Iris pigment epithelial cell (primary cell): ENCODE results near the gene KRTAP10-8.
"Not testable (repeated sequence)": the region's sequence is repeated elsewhere in the genome, so short reads cannot be mapped to it uniquely, and the experiment has no call there.

Source experiments
- DNase-seq: peaks from one replicate; pipeline ENCODE4 v3.0.0-alpha.2; 2011; ENCODE audit warnings: low read depth

KRTAP10-8 gene

DNA sequence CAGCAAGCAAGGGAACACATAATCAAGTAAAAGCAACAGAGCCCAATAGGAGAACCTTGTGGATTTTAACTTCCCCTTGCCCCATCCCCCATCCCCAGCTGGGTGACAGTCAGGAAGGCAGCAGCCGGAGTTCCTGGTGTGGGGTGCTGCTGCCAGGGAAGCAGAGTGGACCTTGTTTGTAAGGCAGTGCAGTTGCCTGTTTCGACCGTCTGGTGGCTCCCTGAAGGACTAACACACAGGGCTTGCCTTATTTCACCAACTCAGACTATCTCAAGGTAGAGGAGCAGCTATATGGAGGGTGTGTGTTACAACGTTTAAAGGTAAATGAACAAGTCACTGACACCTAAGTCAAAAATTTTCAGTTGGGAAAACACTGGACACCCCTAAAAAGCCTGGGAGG, 6.6 kb downstream of the KRTAP10-8 start:
- DNase-seq: peak; percentile 14

DNA sequence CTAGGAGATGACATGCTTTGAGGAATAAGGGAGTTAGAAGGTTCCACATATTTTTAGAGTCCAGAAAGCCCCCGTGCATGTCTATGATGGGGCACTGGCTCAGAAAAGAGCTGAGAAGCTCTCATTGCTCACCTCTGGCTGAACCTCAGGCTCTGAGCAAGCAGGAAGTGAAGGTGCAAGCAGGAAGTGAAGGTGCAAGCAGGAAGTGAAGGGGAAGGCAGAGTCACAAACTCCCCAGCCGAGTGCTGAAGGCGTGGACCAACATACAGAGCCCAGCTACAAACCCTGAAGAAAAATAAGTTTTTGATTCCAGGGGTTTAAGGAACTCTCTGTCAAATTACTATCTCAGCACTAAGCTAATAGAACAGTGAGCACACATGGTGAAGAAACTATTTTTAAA, 7.0 kb downstream of the KRTAP10-8 start:
- DNase-seq: no peak

DNA sequence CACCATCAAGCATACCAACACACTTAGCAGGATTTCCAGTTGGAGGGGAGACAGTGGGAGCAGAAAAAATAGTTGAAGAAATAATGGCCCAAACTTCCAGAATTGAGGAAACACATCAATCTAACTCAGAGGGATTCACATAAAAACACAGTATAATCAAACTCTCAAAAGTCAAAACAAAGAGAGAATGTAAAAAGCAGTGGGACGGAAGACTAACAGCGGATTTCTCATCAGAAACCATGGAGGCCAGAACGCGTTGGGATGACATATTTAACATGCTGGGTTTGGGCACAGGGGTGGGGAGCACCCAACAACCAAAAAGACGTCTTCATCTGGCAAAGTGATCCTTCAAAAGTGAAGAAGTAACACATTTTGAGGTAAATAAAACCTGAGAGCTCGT, 8.0 kb downstream of the KRTAP10-8 start:
- DNase-seq: no peak

DNA sequence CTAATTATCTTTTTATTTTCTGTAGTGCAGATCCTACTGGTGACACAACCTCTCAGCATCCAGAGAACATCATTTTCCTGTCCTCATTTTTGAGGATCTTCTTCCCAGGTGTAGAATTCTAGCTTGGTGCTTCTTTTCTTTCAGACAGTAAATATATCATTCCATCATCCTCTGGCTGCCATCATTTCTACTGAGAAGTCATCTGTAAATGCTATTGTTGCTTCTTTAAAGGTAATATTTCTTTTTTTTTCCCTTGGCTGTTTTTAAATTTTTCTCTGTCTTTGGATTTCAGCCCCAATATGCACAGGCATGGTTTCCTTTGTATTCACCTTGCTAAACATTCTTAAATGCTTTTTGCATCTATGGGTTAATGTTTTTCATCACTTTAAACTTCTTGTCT, 11.7 kb downstream of the KRTAP10-8 start:
- DNase-seq: no peak

DNA sequence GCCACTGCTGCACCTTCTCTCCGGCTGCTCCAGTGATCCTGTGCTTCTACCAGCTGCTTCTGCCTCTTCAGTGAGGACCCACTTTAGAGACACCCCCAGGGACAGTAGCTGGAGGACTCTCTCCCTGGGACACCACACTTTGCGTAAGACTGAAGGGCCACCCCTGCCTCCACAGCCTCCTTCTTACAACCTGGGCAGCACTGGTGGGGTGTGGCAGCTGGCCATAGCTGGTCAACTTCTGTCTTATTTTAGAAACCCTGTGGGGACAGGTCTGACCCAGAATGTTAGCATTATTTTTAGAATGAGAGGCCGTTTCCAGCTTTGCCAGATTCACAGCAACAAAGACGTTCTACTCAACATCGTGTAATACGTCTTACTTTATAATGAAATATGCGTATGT, 13.9 kb downstream of the KRTAP10-8 start:
- DNase-seq: no peak

DNA sequence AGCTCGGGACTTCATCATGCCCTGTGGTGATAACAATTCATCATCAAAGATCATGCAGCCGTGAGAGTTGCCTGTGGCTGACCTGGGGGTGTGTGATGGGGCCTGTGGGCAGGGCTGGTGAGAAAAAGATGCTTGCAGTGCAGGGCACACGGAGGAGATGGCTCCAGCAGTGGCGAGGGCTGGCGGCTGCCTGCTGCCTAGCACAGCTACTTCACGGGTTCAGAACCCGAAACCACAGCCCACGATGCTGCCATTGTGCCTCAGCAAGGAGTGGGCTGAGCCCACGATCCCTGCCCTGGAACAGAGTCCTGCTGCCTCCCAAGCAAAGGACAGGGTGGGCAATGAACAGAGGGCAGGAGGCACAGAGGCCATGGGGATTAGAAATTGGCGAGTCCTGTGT, 14.4 kb downstream of the KRTAP10-8 start:
- DNase-seq: no peak

DNA sequence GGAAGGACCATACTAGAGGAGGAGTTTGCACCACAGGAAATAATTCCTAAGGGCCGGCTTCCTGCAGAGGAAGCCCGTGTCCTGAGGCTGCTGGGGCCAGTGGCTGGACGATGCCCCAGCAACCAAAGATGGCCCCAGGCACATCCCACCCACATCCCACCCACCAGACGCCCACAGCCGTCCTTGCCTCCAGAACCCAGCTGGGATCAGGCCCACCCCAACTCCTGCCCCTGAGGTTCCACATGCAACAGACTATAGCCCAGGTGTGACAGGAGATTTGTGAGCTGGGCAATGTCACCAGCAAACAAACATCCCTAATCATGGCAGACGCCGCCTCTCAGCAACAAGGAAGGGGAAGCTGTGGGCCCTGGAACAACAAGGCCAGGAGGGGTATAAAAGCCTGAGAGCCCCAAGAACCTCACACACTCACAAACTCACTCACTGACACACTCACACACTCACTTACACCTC, 14.8 kb downstream of the KRTAP10-8 start, which contains the start of gene KRTAP10-9:
Gene KRTAP10-9, plus strand, starts transcription at position 421 of the 471 bp plus-strand sequence. CDS start 79 bp downstream, outside the sequence.
- DNase-seq: no peak

DNA sequence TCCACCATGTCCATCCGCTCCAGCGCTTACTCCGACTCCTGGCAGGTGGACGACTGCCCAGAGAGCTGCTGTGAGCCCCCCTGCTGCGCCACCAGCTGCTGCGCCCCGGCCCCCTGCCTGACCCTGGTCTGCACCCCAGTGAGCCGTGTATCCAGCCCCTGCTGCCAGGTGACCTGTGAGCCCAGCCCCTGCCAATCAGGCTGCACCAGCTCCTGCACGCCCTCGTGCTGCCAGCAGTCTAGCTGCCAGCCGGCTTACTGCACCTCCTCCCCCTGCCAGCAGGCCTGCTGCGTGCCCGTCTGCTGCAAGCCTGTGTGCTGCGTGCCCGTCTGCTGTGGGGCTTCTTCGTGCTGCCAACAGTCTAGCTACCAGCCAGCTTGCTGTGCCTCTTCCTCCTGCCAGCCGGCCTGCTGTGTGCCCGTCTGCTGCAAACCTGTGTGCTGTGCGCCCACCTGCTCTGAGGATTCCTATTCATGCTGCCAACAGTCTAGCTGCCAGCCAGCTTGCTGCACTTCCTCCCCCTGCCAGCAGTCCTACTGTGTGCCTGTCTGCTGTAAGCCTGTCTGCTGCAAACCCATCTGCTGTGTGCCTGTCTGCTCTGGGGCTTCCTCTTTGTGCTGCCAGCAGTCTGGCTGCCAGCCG, 15.4 kb downstream of the KRTAP10-8 start:
- not testable (repeated sequence) for DNase-seq

DNA sequence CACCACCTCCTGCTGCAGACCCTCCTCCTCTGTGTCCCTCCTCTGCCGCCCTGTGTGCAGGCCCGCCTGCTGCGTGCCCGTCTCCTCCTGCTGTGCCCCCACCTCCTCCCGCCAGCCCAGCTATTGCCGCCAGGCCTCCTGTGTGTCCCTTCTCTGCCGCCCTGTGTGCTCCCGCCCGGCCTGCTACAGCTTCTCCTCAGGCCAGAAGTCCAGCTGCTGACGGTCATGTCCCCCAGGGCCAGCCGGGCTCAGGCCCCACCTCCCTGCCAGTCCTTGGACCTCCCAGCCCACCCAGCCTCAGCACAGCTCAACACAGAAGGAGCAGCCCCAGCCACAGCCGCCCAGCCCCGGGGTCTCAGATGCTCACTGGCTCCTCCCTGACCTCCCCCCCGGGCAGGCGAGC, 16.0 kb downstream of the KRTAP10-8 start:
- not testable (repeated sequence) for DNase-seq

DNA sequence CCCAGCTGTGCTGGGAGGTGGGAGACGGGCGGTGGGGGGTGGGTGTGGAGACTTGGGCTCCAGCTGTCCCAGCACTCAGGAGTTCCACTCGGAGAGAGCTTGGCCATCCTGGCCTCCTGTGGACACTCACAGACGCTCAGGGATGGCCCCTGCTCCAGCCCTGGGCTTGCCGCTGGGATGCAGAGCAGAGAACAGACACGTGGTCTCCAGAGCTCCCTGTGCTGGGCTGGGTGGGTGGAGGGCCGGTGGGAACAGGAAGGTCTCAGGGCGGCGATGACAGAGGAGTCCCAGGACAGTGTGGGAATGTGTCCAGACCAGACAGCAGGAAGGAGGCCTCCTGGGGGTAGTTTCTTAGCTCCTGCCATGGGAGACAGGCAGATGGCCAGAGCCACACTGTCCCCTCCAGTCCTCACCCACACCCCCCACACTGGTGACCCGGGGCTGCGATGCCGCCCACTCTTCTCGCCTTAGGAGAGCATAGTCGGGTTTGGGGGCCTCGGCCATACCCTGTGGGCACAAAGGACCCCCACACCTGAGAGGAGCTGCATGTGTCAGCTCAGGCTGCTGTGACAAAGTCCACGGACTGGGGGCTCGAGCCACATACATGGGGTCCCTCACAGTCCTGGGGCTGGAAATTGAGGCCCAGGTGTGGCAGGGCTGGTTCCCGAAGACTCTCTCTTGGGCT, 17.0 kb downstream of the KRTAP10-8 start:
- no peak for DNase-seq

DNA sequence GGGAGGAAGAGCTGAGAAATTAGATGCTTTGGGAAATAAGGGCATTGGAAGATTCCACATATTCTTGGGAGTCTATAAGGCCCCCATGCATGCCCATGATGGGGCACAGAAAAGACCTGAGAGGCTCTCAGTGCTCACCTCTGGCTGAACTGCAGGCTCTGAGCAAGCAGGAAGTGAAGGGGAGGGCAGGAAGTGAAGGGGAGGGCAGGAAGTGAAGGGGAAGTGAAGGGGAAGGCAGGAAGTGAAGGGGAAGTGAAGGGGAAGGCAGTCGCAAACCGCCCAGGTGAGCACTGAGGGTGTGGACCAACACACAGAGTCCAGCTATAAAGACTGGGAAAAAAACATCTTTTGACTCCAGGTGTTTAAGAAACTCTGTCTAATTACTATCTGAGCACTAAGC, 18.6 kb downstream of the KRTAP10-8 start:
- DNase-seq: no peak

DNA sequence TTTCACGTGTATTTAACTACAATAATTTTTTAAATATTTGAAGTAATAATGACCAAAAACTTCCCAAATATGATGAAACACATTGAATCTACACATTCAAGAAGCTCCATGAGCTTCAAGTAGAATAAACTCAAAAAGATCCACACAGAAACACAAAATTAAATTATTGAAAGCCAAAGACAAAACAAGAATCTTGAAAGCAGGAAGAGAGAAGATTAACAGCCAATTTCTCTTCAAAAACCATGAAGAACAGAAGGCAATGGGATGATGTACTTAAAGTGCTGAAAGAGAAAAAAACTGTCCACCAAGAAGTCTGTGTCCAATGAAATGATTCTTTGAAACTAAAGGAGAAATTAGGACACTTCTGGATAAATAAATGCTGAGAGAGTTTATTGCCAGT, 20.2 kb downstream of the KRTAP10-8 start:
- DNase-seq: no peak

DNA sequence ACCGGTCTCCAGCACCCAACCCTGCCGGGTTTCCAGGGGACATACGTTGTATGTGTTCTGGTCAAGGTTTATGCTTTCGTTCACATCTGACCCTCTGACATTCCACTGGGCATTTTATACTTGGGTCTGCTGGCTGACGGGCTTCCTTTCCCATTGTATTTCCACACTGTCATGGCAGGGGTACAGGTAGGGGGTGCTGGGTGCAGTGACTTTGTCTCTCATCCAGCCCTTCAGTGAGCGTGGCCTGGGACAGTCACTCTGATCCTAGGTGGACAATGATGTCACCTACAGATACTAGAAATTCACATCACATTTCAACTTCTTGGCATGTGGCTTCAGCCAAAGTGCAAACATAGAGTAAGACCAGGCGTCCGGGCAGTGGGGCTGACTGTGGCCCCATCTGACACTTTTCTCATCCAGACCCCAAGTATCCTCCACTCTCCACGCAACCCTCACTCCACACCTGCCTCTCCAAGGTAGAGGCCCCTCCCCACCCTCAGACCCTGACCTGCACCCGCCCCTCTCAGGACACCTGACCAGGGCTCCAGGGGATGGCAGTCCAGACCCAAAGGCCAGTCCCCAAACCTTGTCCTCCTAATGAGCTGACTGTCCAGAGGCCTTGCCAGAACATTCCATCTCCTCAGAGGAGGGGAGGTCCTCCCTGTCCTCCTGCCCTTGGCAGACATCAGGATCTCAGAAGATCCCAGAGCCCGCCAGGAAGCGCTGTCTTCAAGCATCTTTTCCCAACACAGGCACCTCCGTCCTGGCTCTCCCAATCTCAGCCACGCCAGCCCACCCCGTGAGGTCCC, 24.5 kb downstream of the KRTAP10-8 start:
- no peak for DNase-seq

DNA sequence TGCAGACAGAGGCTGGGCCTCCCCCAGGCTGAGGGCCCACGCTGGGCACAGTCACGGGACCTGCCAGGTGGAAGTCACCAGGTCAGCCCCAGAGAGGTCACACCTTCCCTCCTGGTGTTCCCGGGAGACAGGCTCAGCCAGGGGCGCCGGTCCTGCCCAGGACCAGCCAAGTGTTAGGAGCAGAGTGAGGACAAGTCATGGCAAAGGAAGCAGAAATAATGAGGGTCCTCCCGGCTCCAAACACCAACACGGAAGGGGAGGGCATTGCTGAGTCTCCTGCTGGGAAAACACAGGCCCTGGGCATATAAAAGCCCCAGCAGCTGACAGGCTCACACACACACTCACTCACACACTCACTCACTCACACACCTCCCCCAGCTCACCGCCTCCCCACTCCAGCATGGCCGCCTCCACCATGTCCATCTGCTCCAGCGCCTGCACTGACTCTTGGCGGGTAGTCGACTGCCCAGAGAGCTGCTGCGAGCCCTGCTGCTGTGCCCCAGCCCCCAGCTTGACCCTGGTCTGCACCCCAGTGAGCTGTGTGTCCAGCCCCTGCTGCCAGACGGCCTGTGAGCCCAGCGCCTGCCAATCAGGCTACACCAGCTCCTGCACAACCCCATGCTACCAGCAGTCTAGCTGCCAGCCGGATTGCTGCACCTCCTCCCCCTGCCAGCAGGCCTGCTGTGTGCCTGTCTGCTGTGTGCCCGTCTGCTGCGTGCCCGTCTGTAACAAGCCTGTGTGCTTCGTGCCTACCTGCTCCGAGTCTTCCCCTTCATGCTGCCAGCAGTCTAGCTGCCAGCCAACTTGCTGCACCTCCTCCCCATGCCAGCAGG, 25.4 kb downstream of the KRTAP10-8 start, which contains the start of gene KRTAP10-10:
Gene KRTAP10-10, plus strand, starts transcription at position 339 of the 833 bp plus-strand sequence. Its CDS starts 62 bp downstream, at position 401.
- DNase-seq: no peak

DNA sequence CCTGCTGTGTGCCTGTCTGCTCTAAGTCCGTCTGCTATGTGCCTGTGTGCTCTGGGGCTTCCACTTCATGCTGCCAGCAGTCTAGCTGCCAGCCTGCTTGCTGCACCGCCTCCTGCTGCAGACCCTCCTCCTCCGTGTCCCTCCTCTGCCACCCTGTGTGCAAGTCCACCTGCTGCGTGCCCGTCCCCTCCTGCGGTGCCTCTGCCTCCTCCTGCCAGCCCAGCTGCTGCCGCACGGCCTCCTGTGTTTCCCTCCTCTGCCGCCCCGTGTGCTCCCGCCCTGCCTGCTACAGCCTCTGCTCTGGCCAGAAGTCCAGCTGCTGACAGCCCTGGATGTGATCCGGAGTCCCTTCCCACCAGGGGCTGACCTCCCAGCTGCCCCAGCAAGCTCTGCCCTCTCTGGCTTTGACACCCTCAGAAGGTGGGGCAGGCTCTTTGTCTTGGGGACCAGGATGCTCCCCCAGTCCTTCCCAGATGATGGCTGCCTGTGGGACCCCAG, 26.0 kb downstream of the KRTAP10-8 start:
- DNase-seq: not testable (repeated sequence)

DNA sequence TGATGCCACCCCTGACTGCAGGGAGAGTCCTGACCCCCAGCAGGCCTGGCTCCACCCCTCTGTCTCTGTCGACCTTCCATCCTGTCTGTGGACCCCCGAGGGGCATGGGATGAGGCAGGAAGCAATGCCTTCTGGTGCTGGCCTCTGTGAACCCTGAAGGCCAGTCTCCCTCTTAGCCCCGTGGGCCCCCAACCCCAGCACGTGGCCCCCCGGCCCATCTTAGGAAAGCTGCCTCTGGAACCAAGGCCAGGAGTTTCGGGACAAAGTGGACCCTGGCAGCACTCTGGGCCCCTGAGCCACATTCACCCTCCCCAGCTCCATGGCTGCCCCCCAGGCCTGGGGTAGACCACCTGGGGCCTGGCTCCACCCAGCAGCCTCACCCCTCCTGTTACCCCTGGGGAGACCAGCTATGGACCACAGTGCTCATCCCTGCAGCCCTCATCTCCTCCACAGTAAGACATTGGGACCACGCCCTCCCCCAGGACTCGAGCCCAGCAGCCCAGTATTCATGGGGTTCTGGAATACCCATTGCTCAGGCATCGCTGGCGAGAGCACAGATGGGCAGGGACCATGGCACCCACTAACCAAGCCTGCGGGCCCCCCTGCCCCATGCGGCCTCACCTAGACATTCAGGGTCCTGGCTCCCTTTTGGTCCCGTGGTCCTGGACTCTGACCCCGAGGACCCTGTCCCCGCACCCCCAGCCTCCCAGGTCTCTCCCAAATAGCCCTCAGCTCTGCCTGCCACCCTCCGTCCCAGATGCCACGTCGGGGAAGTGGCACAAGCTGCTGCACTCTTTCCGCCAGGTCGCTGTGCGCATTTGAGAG, 26.8 kb downstream of the KRTAP10-8 start:
- DNase-seq: not testable (repeated sequence)

DNA sequence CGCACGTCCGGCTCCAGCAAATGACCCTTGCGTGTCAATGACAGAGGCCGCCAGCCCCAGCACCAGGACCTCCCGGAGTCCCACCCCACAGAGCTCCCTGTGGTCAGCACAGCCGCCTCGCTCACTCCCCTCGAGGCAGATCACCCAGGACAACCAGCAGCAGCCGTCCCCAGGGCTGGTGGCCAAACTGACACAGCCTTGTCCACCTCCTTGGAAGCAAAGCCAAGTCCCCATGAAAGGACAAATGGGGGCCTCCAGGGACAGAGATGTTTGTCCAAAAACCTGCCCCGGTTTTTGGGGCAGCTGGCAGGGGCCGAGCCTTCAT, 27.4 kb downstream of the KRTAP10-8 start:
- no peak for DNase-seq

DNA sequence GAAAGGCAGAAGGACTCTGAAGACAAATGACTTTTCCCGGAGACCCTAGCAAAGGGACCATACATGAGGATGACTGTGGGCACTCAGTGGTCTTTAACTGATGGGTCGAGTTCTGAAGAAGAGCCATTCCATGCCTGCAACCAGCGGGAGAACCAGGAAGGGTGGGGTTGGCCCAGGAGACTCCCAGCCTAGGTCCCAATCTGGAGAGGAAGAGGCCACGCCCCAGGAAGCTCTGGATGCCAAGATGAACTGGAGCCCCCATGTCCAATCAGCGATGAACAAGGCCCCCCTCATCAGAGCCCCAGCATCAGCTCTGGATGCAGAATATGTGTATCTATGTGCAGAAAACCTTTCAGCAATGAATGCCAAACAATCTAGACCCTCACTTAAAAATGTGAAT, 28.9 kb downstream of the KRTAP10-8 start:
- no peak for DNase-seq

DNA sequence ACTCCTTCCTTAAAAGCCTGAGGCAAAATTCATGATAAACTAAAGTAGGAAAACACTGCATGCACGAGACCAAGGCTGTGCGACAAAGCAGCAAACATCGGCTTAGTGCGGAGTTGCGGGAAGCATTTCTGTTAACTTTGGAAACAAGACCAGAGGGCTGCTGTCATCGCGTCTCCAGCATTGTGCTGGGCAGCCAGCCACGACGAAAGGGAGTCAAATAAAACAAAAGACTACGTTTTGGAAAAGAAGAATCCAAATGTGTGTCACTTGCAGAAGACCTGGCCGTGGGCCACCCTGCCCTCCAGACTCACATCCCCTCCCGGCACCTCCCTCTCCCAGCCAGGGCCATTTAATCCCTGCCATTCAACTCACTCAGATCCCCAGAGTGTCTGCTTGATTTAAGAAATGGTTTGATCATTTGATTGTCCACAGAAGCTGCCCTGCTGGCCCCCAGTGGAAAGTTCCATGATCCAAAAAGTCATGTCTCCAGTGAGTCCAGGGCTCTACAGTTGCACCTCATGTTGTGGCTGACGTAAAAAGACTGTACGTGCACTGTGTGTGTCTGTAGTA, 31.9 kb downstream of the KRTAP10-8 start:
- no peak for DNase-seq

DNA sequence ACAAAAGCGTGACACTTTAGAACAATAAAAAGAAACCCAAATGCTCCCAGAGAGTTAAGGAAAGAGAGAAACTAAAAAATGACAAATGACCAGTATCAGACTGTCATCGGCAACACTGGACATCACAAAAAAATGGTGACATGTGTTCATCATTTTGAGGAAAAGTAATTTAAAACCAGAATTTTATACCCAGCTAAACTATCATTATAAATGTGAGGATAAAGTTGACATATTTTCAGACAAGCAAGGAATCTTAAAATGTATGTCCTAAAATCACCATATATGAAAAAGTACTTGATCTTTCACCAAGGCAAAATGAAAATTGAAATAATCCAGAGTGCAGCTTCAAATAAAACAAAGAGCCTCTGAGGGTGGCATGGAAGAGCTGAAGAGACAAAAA, 33.0 kb downstream of the KRTAP10-8 start:
- DNase-seq: no peak
